HCT116 (cell line): ENCODE measurements around the gene TMEM184B. TPM values are rescaled to one million over a fixed set of nuclear protein-coding genes. Genes with fewer than 3 reads are reported as not detected.

Experiments
- CEBPB ChIP-seq: IDR thresholded peaks from 2 replicates; pipeline ENCODE4 v1.6.1; 2012; ENCODE audit warnings: low read depth
- CTCF ChIP-seq, 3 experiments: fragments of 200-600 bp in 1 of 3; sonication (generic) in 1 of 3; IDR thresholded peaks in 2 of 3; conservative IDR thresholded peaks in 1 of 3; 2 replicates each; pipeline ENCODE4 v1.5.1; 2012 to 2017; ENCODE audit warnings: low read depth in 2 of 3, low read length in 2 of 3, antibody characterized with exemption in 1 of 3, borderline replicate concordance in 1 of 3, control low read depth in 1 of 3, mild to moderate bottlenecking in 1 of 3, mixed read lengths in 1 of 3, mixed run types in 1 of 3, moderate library complexity in 1 of 3; ENCODE audit not compliant: insufficient read depth in 1 of 3
- EGR1 ChIP-seq: IDR thresholded peaks from 2 replicates; pipeline ENCODE4 v1.6.1; 2012; ENCODE audit warnings: low read depth
- ELF1 ChIP-seq: IDR thresholded peaks from 2 replicates; pipeline ENCODE4 v1.6.1; 2012; ENCODE audit warnings: low read depth, borderline replicate concordance
- EZH2 ChIP-seq: fragments of 200-600 bp; sonication (generic); IDR thresholded peaks from 2 replicates; pipeline ENCODE4 v1.6.1; 2017; ENCODE audit warnings: antibody characterized with exemption, mixed run types
- JUND ChIP-seq: IDR thresholded peaks from 2 replicates; pipeline ENCODE4 v1.6.1; 2012
- POLR2AphosphoS5 ChIP-seq: IDR thresholded peaks from 2 replicates; pipeline ENCODE4 v1.6.1; 2011; ENCODE audit warnings: mild to moderate bottlenecking, low read depth, low read length, moderate library complexity
- RAD21 ChIP-seq: IDR thresholded peaks from 2 replicates; pipeline ENCODE4 v1.6.1; 2012; ENCODE audit warnings: low read depth, mild to moderate bottlenecking
- REST ChIP-seq: IDR thresholded peaks from 2 replicates; pipeline ENCODE4 v1.6.1; 2012; ENCODE audit warnings: low read depth
- YY1 ChIP-seq: IDR thresholded peaks from 2 replicates; pipeline ENCODE4 v1.6.1; 2011; ENCODE audit warnings: low read length, low read depth, moderate library complexity, mild to moderate bottlenecking; ENCODE audit not compliant: insufficient replicate concordance; ENCODE audit errors: extremely low read depth
- total RNA-seq: library from RNA; stranded (reverse); gene quantifications from one replicate; pipeline ENCODE4 v1.2.1, GENCODE V29; 2021; ENCODE audit not compliant: unreplicated experiment

TMEM184B gene
- total RNA-seq, 1 experiment from 2014 or later: 66.0 TPM

- TF ChIP-seq CTCF (IDR thresholded peaks at IDR 0.05 in 2 of 3, conservative IDR thresholded peaks at IDR 0.05 in 1 of 3; ENCODE audit: borderline replicate concordance in 1 of 3, insufficient read depth in 1 of 3, low read depth in 2 of 3, low read length in 2 of 3) (no peak), EZH2 (no peak), ELF1 (peak; percentile 96; the same call in 1 of the 2 replicates), REST (no peak), EGR1 (peak; percentile 87), CEBPB (no peak), YY1 (peak; percentile 99), RAD21 (no peak), POLR2AphosphoS5 (peak; percentile 70), JUND (no peak)
Observed at GRCh38 chr22:38181453-38182200, 91.2 kb downstream of the TMEM184B start, which contains the start of gene PLA2G6 (continued).
